ENCODE data around the gene TRIM4. TPM values are rescaled to one million over a fixed set of nuclear protein-coding genes. Genes with fewer than 3 reads are reported as not detected.
"Not testable (repeated sequence)": the region's sequence is repeated elsewhere in the genome, so short reads cannot be mapped to it uniquely, and the experiment has no call there.

Gene TRIM4
- total RNA-seq, 1 experiment from 2014 or later: 6.9 TPM

DNA sequence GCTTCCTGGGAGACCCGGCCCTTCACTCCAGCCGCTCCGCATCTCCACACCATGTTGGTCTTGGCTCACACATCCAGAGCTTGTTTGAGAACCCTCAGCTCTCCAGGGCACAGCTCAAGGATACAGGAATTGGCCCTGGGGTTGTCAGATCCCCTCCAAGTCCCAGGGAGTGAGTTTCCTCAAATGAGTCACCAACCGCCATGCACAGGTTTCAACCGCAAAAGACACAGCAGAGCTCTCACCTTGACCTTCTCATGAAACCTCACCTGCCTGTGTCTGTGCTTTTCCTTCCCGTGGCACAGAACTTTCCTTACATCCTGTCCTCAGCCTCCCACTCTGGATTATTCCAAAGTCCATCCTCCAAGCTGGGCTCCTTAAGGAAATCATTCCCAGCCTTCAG lies 35.9 kb upstream of the TRIM4 start:
- Histone ChIP-seq H3K79me2 (ENCODE audit: insufficient read depth, low read length) (no peaks in the 10 kb centered on the region), H3K56ac (ENCODE audit: insufficient read length, low read depth, low read length) (no peak overlapping the region), H2BK12ac (ENCODE audit: insufficient read length, low read depth, low read length) (no peak overlapping the region), H3K9ac (ENCODE audit: extremely low read depth, insufficient read length, low read length) (no peak overlapping the region), H2AFZ (ENCODE audit: low read length) (no peak overlapping the region), H3K23me2 (ENCODE audit: insufficient read length, low read depth, low read length, poor library complexity, severe bottlenecking) (no peaks in the 10 kb centered on the region), H2BK15ac (ENCODE audit: low read depth, low read length) (no peak overlapping the region), H3K18ac (ENCODE audit: insufficient read length, low read depth, low read length) (no peak overlapping the region), H3K79me1 (ENCODE audit: insufficient read depth, low read depth, low read length, poor library complexity, severe bottlenecking) (no peaks in the 10 kb centered on the region), H3K23ac (ENCODE audit: insufficient read length, low read depth, low read length) (no peak overlapping the region), H2BK120ac (ENCODE audit: low read depth, low read length, poor library complexity, severe bottlenecking) (no peak overlapping the region), H4K5ac (ENCODE audit: insufficient read length, low read depth, low read length) (no peak overlapping the region), H2BK5ac (ENCODE audit: insufficient read length, low read length) (no peak overlapping the region), H3K4me1 (ENCODE audit: insufficient read depth, low read length) (no peaks in the 10 kb centered on the region), H3K27me3 (ENCODE audit: insufficient read depth, low read length) (no peaks in the 10 kb centered on the region), H3K4me2 (ENCODE audit: insufficient read depth, insufficient read length, low read length) (no peak overlapping the region), H4K8ac (replicated peaks; ENCODE audit: insufficient read length, low read depth, low read length) (no peak overlapping the region), H2BK20ac (ENCODE audit: low read depth, low read length, poor library complexity, severe bottlenecking) (no peak overlapping the region), H4K20me1 (ENCODE audit: control insufficient read depth, insufficient read depth, insufficient read length) (no peaks in the 10 kb centered on the region), H2AK5ac (ENCODE audit: insufficient read length, low read length) (no peak overlapping the region), H3K9me3 (ENCODE audit: control insufficient read depth, low read depth, low read length) (no peaks in the 10 kb centered on the region), H3K27ac (ENCODE audit: insufficient read length, low read depth, low read length) (no peak overlapping the region), H3T11ph (ENCODE audit: low read length) (no peak overlapping the region), H4K91ac (ENCODE audit: insufficient read length, low read depth, low read length) (no peak overlapping the region), H3K4ac (ENCODE audit: low read depth, low read length) (no peak overlapping the region), H3K14ac (ENCODE audit: insufficient read depth, low read length) (no peak overlapping the region)
- Mint-ChIP-seq H3K27me3 (ENCODE audit: low read depth) (peaks cover 18% of the 10 kb centered on the region), H3K4me1 (no peaks in the 10 kb centered on the region), H3K27ac (no peak overlapping the region), H3K9me3 (peaks cover 14 to 15% of the 10 kb centered on the region in 2 experiments), H3K4me3 (no peak overlapping the region), H3K36me3 (ENCODE audit: insufficient read depth in 1 of 3, low read depth in 3 of 3) (peaks cover 7 to 14% (median 8%) of the 10 kb centered on the region in 3 experiments)
- WGBS (ENCODE audit: extremely low coverage, insufficient read length, low lambda C conversion rate): no CpG with 5 or more reads among the region's 6 CpGs
- no peak for DNase-seq
- TF ChIP-seq, protein P1, sequence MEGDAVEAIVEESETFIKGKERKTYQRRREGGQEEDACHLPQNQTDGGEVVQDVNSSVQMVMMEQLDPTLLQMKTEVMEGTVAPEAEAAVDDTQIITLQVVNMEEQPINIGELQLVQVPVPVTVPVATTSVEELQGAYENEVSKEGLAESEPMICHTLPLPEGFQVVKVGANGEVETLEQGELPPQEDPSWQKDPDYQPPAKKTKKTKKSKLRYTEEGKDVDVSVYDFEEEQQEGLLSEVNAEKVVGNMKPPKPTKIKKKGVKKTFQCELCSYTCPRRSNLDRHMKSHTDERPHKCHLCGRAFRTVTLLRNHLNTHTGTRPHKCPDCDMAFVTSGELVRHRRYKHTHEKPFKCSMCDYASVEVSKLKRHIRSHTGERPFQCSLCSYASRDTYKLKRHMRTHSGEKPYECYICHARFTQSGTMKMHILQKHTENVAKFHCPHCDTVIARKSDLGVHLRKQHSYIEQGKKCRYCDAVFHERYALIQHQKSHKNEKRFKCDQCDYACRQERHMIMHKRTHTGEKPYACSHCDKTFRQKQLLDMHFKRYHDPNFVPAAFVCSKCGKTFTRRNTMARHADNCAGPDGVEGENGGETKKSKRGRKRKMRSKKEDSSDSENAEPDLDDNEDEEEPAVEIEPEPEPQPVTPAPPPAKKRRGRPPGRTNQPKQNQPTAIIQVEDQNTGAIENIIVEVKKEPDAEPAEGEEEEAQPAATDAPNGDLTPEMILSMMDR (conservative IDR thresholded peaks at IDR 0.05): no peak

DNA sequence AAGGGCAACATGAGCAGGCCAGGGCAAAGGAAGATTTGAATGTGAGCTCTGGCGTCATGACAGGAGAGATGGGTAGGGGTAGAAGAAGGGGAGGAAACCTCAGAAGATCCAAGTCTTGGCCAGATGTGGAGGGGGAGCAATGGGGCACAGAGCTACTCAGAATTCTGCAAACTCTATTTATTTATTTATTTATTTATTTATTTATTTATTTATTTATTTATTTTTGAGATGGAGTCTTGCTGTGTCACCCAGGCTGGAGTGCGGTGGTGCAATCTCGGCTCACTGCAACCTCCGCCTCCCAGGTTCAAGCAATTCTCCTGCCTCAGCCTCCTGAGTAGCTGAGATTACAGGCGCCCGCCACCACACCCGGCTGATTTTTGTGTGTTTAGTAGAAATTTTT lies 35.3 kb upstream of the TRIM4 start:
- not testable (repeated sequence) for H2BK5ac ChIP-seq (ENCODE audit: insufficient read length, low read length); H3K23me2 ChIP-seq (ENCODE audit: insufficient read length, low read depth, low read length, poor library complexity, severe bottlenecking); H3K27ac Mint-ChIP-seq; H3K56ac ChIP-seq (ENCODE audit: insufficient read length, low read depth, low read length); H3K4ac ChIP-seq (ENCODE audit: low read depth, low read length); H3K27ac ChIP-seq (ENCODE audit: insufficient read length, low read depth, low read length); H3K4me2 ChIP-seq (ENCODE audit: insufficient read depth, insufficient read length, low read length); H2BK12ac ChIP-seq (ENCODE audit: insufficient read length, low read depth, low read length); H3K14ac ChIP-seq (ENCODE audit: insufficient read depth, low read length); H2BK20ac ChIP-seq (ENCODE audit: low read depth, low read length, poor library complexity, severe bottlenecking); H4K8ac ChIP-seq (replicated peaks; ENCODE audit: insufficient read length, low read depth, low read length); DNase-seq; H3K23ac ChIP-seq (ENCODE audit: insufficient read length, low read depth, low read length); H2AK5ac ChIP-seq (ENCODE audit: insufficient read length, low read length); H3K9ac ChIP-seq (ENCODE audit: extremely low read depth, insufficient read length, low read length); H2BK120ac ChIP-seq (ENCODE audit: low read depth, low read length, poor library complexity, severe bottlenecking); H3K4me1 ChIP-seq (ENCODE audit: insufficient read depth, low read length); H3K79me2 ChIP-seq (ENCODE audit: insufficient read depth, low read length); H3K79me1 ChIP-seq (ENCODE audit: insufficient read depth, low read depth, low read length, poor library complexity, severe bottlenecking); H3K4me1 Mint-ChIP-seq; H3T11ph ChIP-seq (ENCODE audit: low read length); H3K4me3 Mint-ChIP-seq; H4K5ac ChIP-seq (ENCODE audit: insufficient read length, low read depth, low read length); H4K91ac ChIP-seq (ENCODE audit: insufficient read length, low read depth, low read length); H2AFZ ChIP-seq (ENCODE audit: low read length); H3K9me3 ChIP-seq (ENCODE audit: control insufficient read depth, low read depth, low read length); H2BK15ac ChIP-seq (ENCODE audit: low read depth, low read length); H4K20me1 ChIP-seq (ENCODE audit: control insufficient read depth, insufficient read depth, insufficient read length); H3K27me3 ChIP-seq (ENCODE audit: insufficient read depth, low read length); H3K18ac ChIP-seq (ENCODE audit: insufficient read length, low read depth, low read length)
- H3K36me3 Mint-ChIP-seq (ENCODE audit: insufficient read depth in 1 of 3, low read depth in 3 of 3): peaks cover 12 to 20% (median 14%) of the 10 kb centered on the region in 3 experiments
- H3K27me3 Mint-ChIP-seq (ENCODE audit: low read depth): peaks cover 16% of the 10 kb centered on the region
- peaks cover 21% of the 10 kb centered on the region in 2 experiments for H3K9me3 Mint-ChIP-seq
- no CpG with 5 or more reads among the region's 7 CpGs for WGBS (ENCODE audit: extremely low coverage, insufficient read length, low lambda C conversion rate)
